GM18519 (cell line): ENCODE measurements around the gene TAMALIN.

Source experiments
- ATAC-seq: cut with Tn5 transposase; IDR thresholded peaks from one replicate; pipeline ENCODE4 v1.9.1; 2021; ENCODE audit warnings: mild to moderate bottlenecking, moderate library complexity; ENCODE audit not compliant: unreplicated experiment, low FRiP score

The TAMALIN gene

DNA sequence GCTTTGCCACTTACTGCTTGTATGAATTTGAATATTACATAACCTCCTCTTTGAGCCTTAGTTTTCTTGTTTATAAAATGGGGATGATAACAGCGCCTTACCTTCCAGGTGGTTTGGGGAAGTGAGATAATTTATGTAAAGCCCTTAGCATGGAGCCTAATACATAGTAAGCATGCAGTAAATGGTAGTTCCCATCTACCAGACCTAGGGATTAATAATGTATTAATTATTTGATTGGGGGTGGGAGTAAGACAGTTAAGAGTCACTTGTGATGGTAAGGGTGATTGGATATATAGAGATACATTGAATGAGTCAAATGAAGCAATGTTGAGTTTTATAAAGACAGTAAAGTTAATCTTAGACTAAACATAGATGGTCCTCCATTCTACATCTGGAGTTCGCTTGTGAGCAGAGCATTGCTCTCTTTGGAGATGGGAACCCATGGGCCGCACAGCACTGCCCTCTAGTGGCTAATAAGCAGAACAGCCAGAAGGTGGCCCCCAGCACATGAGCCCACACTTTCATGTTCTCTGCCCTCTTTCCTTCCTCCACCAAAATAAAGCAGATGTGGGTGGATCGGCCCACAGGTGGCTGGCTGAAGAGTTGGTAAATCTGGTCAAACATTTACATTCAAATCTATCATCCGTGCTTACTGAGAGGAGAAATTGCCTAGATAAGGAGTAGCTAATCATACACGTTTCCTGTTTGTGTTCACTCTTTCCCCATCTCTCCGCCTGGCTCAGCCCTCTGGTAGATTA lies 26.5 kb upstream of the TAMALIN start:
- ATAC-seq, result no peak

DNA sequence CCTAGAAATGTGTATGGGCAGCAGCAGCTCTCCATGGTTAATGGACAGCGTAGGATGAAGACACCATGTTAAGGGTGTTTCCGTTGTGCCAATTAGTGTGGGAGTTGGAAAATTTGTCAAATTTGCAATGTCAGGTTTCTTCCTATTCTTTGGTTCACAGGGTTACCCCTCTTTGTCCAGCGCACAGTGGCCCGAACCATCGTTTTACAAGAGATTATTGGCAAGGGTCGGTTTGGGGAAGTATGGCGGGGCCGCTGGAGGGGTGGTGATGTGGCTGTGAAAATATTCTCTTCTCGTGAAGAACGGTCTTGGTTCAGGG lies 26.0 kb upstream of the TAMALIN start:
- ATAC-seq, result no peak

DNA sequence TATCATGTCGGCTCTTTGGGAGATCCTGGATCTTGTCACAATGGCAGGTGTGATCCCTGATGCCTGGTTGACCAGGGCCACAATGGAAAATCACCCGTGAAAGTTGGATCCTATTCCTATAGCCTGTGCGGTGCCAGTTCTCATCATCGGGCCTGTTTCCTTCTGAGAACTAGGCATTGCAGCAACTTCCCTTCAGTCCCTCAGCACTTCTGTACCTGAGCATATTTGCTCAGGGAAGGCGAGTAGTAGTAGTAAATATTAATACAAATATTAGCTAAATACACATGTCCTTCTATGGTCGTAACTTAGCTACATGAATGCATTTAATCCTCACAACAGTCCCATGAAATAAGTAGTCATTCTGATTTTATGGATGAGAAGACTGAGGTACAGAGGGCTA lies 22.1 kb upstream of the TAMALIN start:
- no peak for ATAC-seq

DNA sequence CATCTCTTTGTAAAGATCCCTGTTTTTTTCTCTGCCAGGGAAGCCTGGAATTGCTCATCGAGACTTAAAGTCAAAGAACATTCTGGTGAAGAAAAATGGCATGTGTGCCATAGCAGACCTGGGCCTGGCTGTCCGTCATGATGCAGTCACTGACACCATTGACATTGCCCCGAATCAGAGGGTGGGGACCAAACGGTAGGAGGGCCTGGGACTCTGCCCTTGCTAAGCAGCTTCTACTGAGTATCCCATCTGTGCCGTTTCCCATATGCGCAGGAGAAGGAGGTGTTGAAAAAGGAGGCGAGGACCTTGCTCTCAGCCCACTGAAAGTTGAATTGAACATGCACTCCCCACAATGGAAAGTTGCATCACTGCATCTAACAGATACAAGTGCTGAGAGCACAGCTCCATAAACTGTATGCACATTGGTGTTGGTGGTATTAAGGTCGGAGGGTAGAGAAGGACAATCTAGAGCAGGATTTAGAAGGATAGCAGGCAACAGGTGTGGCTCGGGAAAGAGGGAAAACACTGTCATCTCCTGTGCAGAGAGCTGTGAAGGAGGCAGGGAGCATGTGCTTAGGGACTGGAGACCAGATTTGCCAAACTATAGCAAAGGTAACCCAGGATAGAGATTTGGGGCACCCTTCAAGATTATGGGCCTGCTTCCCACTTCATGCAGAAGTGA lies 21.5 kb upstream of the TAMALIN start:
- no peak for ATAC-seq

DNA sequence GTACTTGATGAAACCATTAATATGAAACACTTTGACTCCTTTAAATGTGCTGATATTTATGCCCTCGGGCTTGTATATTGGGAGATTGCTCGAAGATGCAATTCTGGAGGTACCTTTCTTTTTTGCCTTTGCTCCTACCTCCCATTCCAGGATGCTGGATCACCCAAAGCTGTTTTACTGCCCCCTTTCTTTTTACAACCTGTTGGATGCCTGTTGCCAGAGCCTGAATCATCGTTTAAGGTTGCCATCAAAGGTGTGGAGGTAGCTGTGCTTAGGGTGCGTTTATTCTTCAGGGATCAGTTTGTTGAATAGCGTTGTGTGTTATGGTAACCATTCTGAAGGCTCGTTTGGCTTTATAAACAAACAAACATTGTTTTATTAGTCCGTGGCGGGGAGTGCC lies 19.9 kb upstream of the TAMALIN start:
- no peak for ATAC-seq

DNA sequence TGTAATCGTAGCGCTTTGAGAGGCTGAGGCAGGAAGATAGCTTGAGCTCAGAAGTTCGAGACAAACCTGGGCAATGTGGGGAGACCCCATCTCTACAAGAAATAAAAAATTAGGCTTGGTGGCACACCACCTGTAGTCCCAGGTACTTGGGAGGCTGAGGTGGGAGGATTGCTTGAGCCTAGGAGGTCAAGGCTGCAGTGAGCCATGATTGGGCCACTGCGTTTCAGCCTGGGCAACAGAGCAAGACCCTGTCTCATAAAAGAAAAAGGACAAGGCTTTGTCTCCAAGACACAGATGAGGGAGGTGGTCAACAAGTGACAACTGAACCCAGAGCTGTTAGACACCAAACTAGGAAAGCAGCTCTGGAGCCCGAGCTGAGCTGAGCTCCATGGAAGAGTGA lies 14.5 kb upstream of the TAMALIN start:
- no peak for ATAC-seq

DNA sequence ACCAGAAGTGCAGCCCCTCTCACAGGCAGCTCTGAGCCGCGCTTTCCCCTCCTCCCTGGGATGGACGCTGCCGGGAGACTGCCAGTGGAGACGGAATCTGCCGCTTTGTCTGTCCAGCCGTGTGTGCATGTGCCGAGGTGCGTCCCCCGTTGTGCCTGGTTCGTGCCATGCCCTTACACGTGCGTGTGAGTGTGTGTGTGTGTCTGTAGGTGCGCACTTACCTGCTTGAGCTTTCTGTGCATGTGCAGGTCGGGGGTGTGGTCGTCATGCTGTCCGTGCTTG lies 12.3 kb upstream of the TAMALIN start:
- ATAC-seq, result no peak

DNA sequence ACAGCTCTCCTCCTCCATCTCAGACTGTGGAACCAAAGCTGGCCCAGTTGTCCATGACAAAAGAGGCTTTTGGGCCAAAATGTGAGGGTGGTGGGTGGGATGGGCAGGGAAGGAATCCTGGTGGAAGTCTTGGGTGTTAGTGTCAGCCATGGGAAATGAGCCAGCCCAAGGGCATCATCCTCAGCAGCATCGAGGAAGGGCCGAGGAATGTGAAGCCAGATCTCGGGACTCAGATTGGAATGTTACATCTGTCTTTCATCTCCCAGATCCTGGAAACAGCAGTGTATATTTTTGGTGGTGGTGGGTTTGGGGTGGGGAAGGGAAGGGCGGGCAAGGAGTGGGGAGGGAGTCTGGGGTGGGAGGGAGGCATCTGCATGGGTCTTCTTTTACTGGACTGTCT lies 11.8 kb upstream of the TAMALIN start:
- ATAC-seq, result no peak

DNA sequence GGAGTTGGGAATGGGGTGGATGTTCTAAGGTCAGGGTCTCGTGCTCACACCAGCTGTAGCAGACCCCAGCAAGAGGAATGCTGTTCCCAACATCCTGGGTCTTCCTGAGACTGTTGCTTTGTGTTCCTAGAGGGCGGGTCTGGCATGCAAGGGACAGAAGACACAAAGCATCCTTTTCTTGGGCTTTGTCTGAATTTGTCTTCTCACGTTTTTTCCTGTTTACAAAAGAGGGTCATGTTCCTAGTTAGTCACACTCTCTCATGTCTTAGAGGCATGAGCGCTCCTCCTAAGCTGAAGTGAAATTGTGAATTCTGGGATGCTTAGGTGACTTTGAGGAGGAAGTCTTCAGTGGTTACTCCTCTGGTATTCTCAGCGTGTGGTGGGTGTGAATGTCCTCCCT lies 9.6 kb upstream of the TAMALIN start:
- ATAC-seq, result no peak

DNA sequence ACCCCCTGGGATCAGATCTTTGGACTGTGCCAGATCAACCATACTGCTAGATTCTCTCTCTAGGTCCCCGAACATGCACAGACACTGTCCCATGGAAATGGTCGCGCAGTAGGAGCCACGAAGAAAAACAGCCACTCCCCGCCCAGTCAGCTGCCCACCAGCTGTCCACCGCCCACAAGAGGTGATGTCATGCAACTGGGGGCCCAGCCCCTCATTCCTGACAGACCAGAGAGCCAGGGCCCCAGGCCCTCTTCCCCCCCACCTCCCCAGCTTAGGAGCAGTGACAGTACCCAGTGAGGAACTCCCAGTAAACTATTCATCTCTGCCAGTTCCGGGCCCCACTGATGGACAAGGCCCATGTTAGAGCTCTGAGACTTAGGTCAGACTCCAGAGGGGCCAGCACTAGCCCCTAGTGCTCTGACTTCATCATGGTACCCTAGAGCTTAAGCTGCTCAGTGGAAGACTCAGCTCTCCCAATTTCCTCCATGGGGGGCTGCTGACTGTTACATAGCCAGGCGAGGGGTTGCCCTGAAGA lies 3.7 kb upstream of the TAMALIN start:
- no peak for ATAC-seq

DNA sequence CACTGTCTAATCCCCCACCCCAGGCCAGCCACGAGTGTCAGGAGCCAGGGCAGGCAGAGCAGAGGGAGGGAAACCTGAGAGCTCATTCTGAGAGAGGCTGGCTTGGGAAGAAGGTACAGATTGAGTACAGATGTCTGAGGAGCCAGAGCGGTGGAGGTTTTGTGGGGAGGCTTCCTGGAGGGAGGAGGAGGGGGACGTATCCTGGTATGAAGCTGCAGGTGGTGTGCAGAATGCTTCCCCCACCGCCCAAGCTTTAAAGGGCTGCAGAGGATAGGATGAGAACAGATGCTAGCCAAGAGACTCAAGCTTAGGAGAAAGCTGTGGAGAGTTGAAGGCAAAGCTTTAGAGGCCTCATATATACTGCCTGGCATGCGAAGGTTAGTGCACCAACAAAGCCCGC lies 3.2 kb upstream of the TAMALIN start:
- no peak for ATAC-seq

DNA sequence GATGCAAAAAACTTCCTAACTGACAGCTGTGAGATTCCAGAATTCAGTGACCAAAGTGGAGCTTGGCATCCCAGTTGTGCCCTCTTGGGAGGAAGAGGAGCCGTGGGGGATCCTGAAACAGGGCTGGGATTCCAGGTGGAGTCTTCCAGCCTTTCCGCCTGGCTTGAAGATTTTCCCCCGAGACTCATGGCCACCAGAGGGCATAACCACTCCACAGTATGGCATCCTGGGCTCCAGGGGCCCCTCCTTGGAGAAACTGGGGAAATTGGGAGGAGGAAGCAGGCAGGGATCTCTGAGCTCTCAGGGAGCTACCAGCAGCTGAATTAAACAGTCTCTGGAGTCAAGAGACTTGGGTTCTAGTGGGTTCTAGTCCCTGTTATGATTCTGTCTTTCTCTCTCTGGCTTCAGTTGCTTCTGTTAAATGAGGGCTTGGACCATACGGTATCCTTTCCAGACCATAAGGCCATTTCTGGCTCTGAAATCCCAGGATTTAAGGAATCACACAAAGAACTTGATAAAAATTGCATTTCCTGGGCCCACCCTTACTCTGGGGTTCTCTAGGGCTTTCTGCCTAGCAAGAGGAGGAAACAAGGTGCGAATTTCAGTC lies 2.6 kb upstream of the TAMALIN start:
- no peak for ATAC-seq

DNA sequence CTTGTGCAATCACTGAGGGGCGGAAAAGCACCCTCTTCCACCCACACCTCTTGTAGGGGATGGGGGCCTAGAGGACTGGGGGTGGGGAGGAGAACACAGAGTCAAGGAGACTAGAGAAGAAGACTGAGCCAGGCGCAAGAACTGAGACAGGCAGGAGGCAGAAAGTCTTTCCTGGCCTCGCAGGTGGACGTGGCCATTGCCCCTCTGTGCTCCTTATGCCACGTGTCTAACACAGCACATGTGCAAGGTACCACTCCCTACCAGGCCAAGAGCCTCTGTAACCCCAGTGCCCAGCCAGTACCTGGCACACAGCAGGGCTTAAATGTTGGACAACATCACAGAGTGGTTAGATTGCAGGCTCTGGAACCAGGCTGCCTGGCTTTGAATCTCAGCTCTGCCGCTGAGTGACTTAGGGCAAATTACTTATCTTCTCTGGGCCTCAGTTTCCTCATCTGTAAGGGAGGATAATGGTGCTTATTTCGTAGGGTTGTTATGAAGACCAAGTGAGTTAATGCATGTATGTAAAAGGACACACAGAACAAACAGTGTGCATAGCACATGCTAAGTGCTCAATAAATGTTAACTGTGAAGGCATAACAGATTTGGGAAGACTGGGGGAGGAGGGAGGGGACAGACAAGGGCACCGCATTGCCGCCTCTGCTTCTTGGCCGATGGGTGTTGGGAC lies 1.4 kb upstream of the TAMALIN start:
- no peak for ATAC-seq

DNA sequence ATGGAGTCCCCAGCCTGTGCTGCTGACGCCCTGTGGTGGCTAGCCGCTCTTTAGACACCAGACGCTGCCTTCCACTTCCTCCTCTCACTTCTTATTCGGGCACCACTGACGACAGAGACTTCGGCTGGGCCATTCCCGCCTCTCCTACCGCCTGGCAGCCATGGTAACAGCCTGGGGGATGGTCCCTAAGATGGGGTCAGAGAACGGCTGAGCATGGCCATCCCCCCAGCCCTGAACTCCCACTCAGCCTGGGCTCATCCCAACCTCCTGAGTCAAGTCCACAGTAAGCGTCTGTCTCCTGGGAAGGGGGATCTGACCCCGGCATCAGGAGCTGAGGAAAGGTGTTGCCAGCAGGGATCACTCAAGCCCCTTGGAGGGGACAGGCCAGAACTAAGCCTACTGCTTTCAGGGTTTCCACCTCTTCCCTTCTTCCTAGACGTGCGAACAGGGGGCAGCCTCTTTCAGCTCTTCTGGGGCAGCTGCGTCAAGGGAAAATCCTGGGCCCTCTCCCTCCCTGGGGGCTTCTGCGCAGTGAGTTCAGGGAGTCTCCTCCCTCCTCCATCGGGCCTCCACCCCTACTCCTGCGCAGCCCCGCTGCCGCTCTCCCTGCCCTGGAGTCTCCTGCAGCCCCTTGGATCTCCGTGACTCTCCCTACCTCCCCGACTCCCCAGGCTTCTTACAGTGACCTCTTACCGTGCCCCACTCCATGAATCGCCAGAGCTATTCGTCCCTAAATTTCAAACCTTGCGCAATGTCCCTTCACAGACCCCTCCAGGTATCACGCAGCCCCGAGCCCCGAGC lies 643 bp upstream of the TAMALIN start:
- ATAC-seq, result no peak

DNA sequence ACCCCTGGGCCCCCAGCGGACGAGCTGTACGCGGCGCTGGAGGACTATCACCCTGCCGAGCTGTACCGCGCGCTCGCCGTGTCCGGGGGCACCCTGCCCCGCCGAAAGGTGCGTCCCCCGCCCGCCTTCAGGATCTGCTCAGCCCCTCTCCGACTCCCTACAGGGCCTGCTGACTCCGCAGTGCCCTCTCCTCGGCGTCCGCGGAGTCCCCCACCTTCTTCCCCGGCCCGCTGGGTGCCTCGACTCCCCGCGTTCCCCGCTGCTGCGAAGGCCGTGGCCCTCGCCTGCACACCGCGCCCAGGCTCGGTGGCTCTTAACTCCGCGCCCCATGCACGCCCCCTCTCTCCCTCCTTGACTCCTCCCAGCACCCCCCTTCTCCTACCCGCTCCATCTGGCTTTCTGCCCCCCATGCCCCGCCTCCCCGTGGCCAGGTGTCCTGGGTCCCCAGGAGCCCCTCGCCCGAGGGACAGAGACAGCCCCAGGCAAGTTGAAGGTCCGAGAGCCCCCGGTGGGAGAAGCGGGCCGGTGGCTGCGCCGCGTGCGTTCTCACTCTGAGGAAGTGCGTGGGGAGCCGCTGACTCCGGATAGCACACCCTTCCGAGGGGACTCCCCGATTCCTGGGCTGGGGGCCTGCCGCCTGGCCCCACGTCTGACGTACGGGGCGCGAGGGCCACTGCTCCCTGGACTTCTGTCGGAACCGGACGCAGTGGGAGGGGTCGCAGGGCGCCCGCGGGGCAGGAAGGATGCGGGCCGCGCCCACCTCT lies 594 bp downstream of the TAMALIN start:
- no peak for ATAC-seq

DNA sequence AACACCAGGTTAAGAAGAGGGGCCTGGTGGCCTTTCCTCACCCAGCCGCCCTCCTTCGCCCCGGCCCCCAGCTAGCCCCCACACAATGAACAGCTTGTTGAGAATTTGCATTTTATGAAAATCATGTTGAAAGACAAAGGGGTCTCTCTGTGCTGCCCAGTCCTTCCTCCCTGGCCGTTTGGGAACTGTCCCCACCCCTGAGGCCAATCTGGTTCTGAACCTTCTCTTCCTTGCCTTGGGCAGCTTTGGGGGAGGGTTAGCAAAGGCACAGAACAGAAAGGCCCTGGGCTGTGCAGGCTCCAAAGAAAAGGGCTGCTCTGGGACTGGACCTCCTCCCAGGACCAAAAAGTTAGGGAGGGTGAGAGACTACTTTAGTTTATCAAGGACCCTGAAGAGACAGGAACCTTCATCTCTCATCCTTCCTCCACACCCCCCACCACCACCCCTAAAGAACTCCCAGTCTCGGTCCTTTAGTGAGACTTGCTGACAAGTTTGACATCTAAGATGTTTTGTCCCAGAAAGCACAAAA lies 1.3 kb downstream of the TAMALIN start:
- ATAC-seq, result no peak

DNA sequence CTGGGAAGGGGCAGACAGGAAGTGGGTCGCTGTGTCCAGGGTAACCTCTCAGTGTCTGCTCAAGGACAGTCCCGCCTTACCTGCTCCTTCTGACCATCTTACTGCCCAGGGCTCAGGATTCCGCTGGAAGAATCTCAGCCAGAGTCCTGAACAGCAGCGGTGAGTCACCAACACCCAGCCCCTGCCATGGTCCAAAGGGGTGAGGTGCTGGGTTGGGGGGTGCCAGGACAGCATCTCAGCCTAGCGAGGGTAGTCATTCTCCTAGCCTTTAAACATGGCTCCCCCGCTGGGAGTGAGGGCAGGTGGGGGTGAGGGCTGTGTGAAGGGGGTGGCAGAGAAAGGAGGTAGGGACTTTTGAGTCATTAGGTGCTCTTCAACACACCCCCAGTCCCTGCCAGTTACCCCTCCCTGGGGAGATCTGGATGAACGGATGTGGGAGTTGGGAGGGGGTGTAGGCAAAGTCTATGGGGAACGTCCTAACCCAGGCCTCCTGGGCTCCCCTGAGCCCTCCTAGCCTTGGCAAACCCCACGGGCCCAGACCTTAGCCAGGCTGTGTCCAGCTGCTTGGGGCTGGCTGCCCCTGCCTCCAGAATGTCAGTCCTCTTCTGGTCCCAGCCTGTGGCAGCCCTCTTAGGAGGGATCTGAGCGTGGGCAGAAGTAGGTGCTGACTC lies 2.5 kb downstream of the TAMALIN start:
- no peak for ATAC-seq

DNA sequence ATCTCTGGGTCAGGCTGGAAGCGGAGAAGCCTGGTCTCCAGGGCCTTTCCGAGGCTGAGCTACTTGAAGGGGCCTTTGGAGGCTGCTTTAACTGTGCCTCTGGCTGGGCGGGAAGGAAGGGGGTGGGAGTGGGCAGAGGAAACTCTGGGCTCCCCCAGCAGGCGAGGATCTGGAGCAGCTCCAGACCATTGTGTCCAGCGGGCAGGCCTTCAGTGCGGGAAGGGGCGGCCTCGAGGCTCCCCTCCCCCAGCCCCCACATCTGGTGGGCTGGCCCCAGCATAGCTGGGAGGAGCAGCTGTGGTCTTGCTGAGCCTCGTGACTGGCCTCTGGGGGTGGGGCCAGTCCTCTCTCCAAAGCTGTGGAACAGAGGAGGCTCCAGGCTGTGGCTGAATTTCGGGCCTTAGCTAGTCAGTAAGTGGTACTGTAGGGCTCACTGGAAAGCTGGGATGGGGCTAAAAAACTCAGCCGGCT lies 3.4 kb downstream of the TAMALIN start:
- ATAC-seq, result no peak
